ENCODE data around the gene WDR3.

The WDR3 gene

DNA sequence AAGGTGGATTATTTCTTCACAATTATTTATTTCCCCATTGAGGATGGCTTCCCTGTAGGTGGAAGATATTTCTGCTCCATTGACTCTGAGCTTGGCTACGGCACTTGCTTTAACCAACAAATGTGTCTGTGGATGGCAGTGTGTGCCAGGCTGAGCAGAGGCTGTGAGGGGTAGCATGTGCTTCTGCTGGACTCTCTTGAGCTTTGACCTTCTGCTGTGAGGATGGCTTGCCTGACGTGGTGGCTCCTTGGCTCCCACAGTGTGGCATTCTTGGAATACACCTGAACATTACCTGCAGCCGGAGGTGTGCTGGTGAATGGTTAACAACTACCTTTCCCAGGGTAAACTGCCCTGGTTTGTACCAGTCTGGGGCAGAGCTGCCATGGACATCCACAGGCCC is 46.8 kb downstream of the WDR3 start:
- TF ChIP-seq, protein P1, sequence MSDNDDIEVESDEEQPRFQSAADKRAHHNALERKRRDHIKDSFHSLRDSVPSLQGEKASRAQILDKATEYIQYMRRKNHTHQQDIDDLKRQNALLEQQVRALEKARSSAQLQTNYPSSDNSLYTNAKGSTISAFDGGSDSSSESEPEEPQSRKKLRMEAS (IDR thresholded peaks at IDR 0.05) = no peak
- TF ChIP-seq, protein P2, sequence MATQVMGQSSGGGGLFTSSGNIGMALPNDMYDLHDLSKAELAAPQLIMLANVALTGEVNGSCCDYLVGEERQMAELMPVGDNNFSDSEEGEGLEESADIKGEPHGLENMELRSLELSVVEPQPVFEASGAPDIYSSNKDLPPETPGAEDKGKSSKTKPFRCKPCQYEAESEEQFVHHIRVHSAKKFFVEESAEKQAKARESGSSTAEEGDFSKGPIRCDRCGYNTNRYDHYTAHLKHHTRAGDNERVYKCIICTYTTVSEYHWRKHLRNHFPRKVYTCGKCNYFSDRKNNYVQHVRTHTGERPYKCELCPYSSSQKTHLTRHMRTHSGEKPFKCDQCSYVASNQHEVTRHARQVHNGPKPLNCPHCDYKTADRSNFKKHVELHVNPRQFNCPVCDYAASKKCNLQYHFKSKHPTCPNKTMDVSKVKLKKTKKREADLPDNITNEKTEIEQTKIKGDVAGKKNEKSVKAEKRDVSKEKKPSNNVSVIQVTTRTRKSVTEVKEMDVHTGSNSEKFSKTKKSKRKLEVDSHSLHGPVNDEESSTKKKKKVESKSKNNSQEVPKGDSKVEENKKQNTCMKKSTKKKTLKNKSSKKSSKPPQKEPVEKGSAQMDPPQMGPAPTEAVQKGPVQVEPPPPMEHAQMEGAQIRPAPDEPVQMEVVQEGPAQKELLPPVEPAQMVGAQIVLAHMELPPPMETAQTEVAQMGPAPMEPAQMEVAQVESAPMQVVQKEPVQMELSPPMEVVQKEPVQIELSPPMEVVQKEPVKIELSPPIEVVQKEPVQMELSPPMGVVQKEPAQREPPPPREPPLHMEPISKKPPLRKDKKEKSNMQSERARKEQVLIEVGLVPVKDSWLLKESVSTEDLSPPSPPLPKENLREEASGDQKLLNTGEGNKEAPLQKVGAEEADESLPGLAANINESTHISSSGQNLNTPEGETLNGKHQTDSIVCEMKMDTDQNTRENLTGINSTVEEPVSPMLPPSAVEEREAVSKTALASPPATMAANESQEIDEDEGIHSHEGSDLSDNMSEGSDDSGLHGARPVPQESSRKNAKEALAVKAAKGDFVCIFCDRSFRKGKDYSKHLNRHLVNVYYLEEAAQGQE (IDR thresholded peaks at IDR 0.05; ENCODE audit: low read depth) = no peak
- TF ChIP-seq RAD21 (IDR thresholded peaks at IDR 0.05; ENCODE audit: low read depth) (no peak), YY1 (IDR thresholded peaks at IDR 0.05; ENCODE audit: low read depth) (no peak), ZBTB7A (IDR thresholded peaks at IDR 0.05; ENCODE audit: low read depth) (no peak), CEBPB (IDR thresholded peaks at IDR 0.05) (no peak), EP300 (IDR thresholded peaks at IDR 0.05; ENCODE audit: borderline replicate concordance) (no peak), NFIC (IDR thresholded peaks at IDR 0.05) (no peak), CREB1 (IDR thresholded peaks at IDR 0.05; ENCODE audit: low read depth) (no peak), EGR1 (IDR thresholded peaks at IDR 0.05) (no peak), TAF1 (IDR thresholded peaks at IDR 0.05; ENCODE audit: low read depth) (no peak), FOXM1 (IDR thresholded peaks at IDR 0.05; ENCODE audit: borderline replicate concordance, low read depth) (no peak), TEAD4 (IDR thresholded peaks at IDR 0.05) (no peak), TCF12 (IDR thresholded peaks at IDR 0.05; ENCODE audit: low read depth) (no peak)
- TF ChIP-seq, protein P3, sequence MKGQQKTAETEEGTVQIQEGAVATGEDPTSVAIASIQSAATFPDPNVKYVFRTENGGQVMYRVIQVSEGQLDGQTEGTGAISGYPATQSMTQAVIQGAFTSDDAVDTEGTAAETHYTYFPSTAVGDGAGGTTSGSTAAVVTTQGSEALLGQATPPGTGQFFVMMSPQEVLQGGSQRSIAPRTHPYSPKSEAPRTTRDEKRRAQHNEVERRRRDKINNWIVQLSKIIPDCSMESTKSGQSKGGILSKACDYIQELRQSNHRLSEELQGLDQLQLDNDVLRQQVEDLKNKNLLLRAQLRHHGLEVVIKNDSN (IDR thresholded peaks at IDR 0.05) = no peak

DNA sequence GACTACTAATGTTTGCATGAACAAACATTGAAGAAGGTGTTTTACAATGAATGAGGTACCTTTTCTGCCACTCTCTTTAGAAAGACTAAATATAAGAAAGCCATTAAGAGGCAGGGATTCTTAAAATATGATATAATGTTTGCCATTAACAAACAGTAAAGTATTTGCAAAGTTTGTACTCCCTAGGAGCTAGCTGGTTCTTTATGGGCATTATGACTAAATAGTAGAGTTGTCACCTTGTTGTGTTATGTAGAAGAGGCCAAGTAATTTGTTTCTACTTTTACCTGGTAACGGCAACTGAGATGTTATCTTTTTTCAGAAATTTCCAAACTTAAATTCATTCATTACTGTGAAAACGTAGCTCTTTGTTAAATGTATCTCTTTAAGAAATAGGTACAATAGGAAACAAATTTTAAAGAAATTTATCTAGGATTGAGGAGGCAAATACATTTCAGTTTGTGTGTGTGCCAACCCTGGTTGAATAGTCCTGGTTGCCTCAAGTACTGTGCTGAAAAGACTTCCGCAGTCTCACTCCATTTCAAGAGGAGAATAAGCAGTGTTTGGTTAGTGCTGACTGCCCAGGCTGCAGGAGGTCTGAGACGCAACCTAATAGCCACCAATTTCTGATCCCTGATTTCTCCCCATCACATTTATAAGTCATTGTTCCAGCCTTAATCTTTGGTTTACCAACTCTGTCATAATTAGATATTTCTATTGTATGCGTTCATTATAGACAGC is 52.1 kb downstream of the WDR3 start:
- TF ChIP-seq TCF12 (IDR thresholded peaks at IDR 0.05; ENCODE audit: low read depth) (no peak), NFIC (IDR thresholded peaks at IDR 0.05) (no peak), TAF1 (IDR thresholded peaks at IDR 0.05; ENCODE audit: low read depth) (no peak), ZBTB7A (IDR thresholded peaks at IDR 0.05; ENCODE audit: low read depth) (no peak)

DNA sequence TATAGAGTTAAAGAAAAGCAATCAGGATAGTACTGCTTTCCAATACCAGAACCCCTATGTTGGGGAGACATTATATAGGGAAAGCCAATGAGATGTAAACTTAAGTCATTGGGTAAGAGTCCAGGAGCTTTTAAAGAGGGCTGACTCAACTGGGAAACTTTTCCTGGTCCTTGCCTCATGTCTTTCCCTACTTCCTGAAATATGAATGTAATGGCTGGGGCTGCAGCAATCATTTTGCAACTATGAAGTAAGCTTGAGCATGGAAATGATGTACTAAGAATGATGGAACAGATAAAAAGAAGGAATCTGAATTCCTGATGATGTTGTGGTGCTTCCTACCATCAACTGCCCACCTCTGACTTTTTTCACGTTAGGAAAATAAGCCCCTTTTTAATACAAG is 55.7 kb downstream of the WDR3 start:
- no peak for TF ChIP-seq CREB1 (IDR thresholded peaks at IDR 0.05; ENCODE audit: low read depth)
- no peak for TF ChIP-seq YY1 (IDR thresholded peaks at IDR 0.05; ENCODE audit: low read depth)
- TF ChIP-seq EP300 (IDR thresholded peaks at IDR 0.05; ENCODE audit: borderline replicate concordance) = no peak
- no peak for TF ChIP-seq TEAD4 (IDR thresholded peaks at IDR 0.05)
- TF ChIP-seq, protein P2 (IDR thresholded peaks at IDR 0.05; ENCODE audit: low read depth) = no peak
- TF ChIP-seq, protein P1 (IDR thresholded peaks at IDR 0.05) = no peak
- no peak for TF ChIP-seq RAD21 (IDR thresholded peaks at IDR 0.05; ENCODE audit: low read depth)
- TF ChIP-seq, protein P3 (IDR thresholded peaks at IDR 0.05) = no peak
- TF ChIP-seq TCF12 (IDR thresholded peaks at IDR 0.05; ENCODE audit: low read depth) = no peak
- TF ChIP-seq FOXM1 (IDR thresholded peaks at IDR 0.05; ENCODE audit: borderline replicate concordance, low read depth) = no peak
- TF ChIP-seq ZBTB7A (IDR thresholded peaks at IDR 0.05; ENCODE audit: low read depth) = no peak
- TF ChIP-seq TAF1 (IDR thresholded peaks at IDR 0.05; ENCODE audit: low read depth) = no peak
- TF ChIP-seq CEBPB (IDR thresholded peaks at IDR 0.05) = no peak
- no peak for TF ChIP-seq EGR1 (IDR thresholded peaks at IDR 0.05)
- TF ChIP-seq NFIC (IDR thresholded peaks at IDR 0.05) = no peak

DNA sequence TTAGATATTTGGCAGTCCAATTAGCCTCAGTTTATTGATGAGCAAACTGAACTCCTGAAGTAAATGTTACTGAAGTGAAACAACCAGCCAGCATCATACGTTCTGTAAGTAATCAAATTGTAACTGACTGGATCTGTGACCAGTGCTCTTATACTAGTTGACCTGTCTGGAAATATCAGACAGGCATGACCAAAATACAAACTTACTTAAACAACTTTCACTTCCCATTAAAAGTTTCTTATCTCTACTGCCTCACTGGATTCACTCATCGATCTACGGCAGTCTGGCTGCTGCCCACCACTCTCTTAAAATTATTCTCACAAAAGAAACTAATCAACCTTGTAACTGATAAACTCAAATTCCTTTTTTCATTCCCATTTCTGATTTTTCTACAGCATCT is 56.4 kb downstream of the WDR3 start:
- TF ChIP-seq TEAD4 (IDR thresholded peaks at IDR 0.05) (no peak), CREB1 (IDR thresholded peaks at IDR 0.05; ENCODE audit: low read depth) (no peak)
- TF ChIP-seq, protein P2 (IDR thresholded peaks at IDR 0.05; ENCODE audit: low read depth) = no peak
- TF ChIP-seq, protein P1 (IDR thresholded peaks at IDR 0.05) = no peak
